Measurements from ENCODE around the gene RIPOR3.

Gene RIPOR3

DNA sequence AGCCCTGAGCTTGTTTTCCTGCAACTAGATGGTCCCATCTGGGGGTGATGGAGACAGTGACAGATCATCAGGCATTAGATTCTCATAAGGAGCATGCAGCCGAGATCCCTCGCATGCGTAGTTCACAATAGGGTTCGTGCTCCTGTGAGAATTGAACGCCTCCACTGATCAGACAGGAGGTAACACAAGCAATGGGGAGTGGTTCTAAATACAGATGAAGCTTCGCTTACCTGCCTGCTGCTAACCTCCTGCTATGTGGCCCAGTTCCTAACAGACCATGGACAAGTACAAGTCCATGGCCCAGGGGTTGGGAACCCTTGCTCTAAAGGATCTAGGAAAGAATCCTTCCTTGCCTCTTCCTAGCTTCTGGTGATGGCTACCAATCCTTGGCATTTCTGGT, 42.7 kb downstream of the RIPOR3 start:
- TF ChIP-seq EZH2phosphoT487 (conservative IDR thresholded peaks at IDR 0.05; ENCODE audit: low read length), result no peak
- TF ChIP-seq, protein P1, sequence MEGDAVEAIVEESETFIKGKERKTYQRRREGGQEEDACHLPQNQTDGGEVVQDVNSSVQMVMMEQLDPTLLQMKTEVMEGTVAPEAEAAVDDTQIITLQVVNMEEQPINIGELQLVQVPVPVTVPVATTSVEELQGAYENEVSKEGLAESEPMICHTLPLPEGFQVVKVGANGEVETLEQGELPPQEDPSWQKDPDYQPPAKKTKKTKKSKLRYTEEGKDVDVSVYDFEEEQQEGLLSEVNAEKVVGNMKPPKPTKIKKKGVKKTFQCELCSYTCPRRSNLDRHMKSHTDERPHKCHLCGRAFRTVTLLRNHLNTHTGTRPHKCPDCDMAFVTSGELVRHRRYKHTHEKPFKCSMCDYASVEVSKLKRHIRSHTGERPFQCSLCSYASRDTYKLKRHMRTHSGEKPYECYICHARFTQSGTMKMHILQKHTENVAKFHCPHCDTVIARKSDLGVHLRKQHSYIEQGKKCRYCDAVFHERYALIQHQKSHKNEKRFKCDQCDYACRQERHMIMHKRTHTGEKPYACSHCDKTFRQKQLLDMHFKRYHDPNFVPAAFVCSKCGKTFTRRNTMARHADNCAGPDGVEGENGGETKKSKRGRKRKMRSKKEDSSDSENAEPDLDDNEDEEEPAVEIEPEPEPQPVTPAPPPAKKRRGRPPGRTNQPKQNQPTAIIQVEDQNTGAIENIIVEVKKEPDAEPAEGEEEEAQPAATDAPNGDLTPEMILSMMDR (IDR thresholded peaks at IDR 0.05; ENCODE audit: insufficient read depth, low read length, poor library complexity, severe bottlenecking), result no peak
- Histone ChIP-seq H3K9me2 (replicated peaks; ENCODE audit: insufficient read depth, low read length) (no peaks in the 10 kb centered on the region), H3K27ac (ENCODE audit: low read depth, low read length) (no peak overlapping the region)

DNA sequence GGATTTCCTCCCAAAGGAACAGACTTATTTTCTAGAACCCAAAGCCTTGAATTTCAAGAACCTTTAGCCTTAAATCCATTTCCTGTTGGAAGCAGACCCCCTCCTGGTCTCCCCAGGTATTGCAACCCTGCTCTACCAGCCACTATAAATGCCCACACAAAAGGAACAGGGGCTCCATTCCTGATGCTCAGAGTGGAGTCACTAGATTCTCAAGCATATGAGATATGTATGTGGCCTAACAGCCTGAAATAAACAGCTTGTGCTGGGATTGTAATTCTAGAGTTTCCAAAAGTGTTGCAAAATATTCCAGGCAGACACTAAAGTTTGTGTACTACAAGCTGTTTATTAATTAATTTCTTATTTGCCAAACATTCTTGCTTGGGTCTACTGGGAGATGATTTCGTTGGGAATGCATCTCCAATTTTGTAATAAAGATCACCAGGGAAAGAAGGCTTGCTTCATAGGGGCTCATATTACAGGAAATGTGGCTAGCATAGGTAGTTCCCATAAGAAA, 44.8 kb downstream of the RIPOR3 start:
- H3K27ac ChIP-seq (ENCODE audit: low read depth, low read length), result no peak overlapping the region
- H3K9ac ChIP-seq (ENCODE audit: low read length), result no peak overlapping the region
- H3K4me2 ChIP-seq (ENCODE audit: low read depth, low read length, poor library complexity, severe bottlenecking), result no peak overlapping the region

More for the DNA sequence above, 42.7 kb downstream of the RIPOR3 start:
- H3F3A ChIP-seq (ENCODE audit: insufficient read depth), result no peaks in the 10 kb centered on the region
- H3K4me3 ChIP-seq (ENCODE audit: insufficient read depth, low read length, poor library complexity, severe bottlenecking), result no peak overlapping the region
- H4K20me1 ChIP-seq (ENCODE audit: low read depth, low read length), result no peaks in the 10 kb centered on the region
- no peaks in the 10 kb centered on the region for H3K9me3 ChIP-seq (ENCODE audit: insufficient read depth, low read length)
- H3K27me3 ChIP-seq (ENCODE audit: low read length), result no peaks in the 10 kb centered on the region
- H3K9ac ChIP-seq (ENCODE audit: low read length), result no peak overlapping the region
- H3K36me3 ChIP-seq (ENCODE audit: low read length), result no peaks in the 10 kb centered on the region
- H3K4me2 ChIP-seq (ENCODE audit: low read depth, low read length, poor library complexity, severe bottlenecking), result no peak overlapping the region
- no peak overlapping the region for H2AFZ ChIP-seq (ENCODE audit: low read depth, low read length, severe bottlenecking)
- no peaks in the 10 kb centered on the region for H3K79me2 ChIP-seq (ENCODE audit: insufficient read depth, low read length)

DNA sequence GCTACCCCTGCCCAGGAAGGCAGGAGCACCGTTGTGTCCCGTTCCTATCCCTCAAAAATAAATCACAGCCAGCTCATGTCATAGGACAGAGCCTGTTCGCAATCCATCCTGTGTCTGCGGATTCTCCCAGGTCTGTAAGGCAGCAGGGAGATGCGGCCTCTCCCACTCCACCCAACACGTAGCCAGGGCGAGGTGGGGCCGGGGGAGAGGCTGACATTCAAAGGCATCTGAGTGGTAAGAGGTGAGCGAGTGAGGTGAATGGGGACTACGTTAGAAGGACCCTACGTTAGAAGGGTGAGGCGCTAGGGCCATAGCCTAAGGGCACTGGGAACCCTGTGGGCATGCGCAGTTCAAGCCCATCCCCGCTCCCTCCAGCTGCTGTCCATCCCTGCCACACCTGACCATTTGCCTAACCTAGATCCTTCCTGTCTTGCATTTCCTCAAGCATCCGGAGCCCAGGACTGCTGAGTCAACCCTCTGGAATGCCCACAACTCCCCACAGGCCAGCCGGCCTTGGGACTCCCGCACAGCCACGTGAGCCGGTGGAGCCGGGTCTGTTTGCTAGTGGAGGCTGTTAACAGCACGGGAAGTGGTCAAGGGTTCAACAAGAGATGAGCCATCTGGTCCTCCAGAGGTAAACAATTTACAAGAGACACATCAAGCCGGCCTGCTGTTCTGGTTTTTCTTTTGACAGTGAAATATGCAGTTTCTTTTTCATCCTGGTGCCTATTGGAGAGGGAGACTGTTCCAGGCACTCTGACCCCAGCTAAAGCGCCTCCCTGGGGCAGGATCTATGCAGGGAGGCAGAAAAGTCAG, 45.9 kb downstream of the RIPOR3 start:
- no peak overlapping the region for H3K4me3 ChIP-seq (ENCODE audit: insufficient read depth, low read length, poor library complexity, severe bottlenecking)
- no peak overlapping the region for H3K4me2 ChIP-seq (ENCODE audit: low read depth, low read length, poor library complexity, severe bottlenecking)

More for the DNA sequence above, 44.8 kb downstream of the RIPOR3 start:
- Histone ChIP-seq H3K4me3 (ENCODE audit: insufficient read depth, low read length, poor library complexity, severe bottlenecking) (no peak overlapping the region), H3F3A (ENCODE audit: insufficient read depth) (no peaks in the 10 kb centered on the region), H3K9me3 (ENCODE audit: insufficient read depth, low read length) (no peaks in the 10 kb centered on the region), H4K20me1 (ENCODE audit: low read depth, low read length) (no peaks in the 10 kb centered on the region), H2AFZ (ENCODE audit: low read depth, low read length, severe bottlenecking) (no peak overlapping the region), H3K79me2 (ENCODE audit: insufficient read depth, low read length) (no peaks in the 10 kb centered on the region), H3K9me2 (replicated peaks; ENCODE audit: insufficient read depth, low read length) (no peaks in the 10 kb centered on the region), H3K36me3 (ENCODE audit: low read length) (no peaks in the 10 kb centered on the region), H3K27me3 (ENCODE audit: low read length) (no peaks in the 10 kb centered on the region)
- TF ChIP-seq, protein P1 (IDR thresholded peaks at IDR 0.05; ENCODE audit: insufficient read depth, low read length, poor library complexity, severe bottlenecking), result no peak
- TF ChIP-seq EZH2phosphoT487 (conservative IDR thresholded peaks at IDR 0.05; ENCODE audit: low read length), result no peak

More for the DNA sequence above, 45.9 kb downstream of the RIPOR3 start:
- Histone ChIP-seq H3K27me3 (ENCODE audit: low read length) (no peaks in the 10 kb centered on the region), H4K20me1 (ENCODE audit: low read depth, low read length) (no peaks in the 10 kb centered on the region), H3K9me2 (replicated peaks; ENCODE audit: insufficient read depth, low read length) (no peaks in the 10 kb centered on the region), H3K79me2 (ENCODE audit: insufficient read depth, low read length) (no peaks in the 10 kb centered on the region), H3K36me3 (ENCODE audit: low read length) (no peaks in the 10 kb centered on the region), H3K9ac (ENCODE audit: low read length) (no peak overlapping the region), H3K27ac (ENCODE audit: low read depth, low read length) (no peak overlapping the region), H3K9me3 (ENCODE audit: insufficient read depth, low read length) (no peaks in the 10 kb centered on the region), H2AFZ (ENCODE audit: low read depth, low read length, severe bottlenecking) (no peak overlapping the region), H3F3A (ENCODE audit: insufficient read depth) (no peaks in the 10 kb centered on the region)
- no peak for TF ChIP-seq EZH2phosphoT487 (conservative IDR thresholded peaks at IDR 0.05; ENCODE audit: low read length)
- TF ChIP-seq, protein P1 (IDR thresholded peaks at IDR 0.05; ENCODE audit: insufficient read depth, low read length, poor library complexity, severe bottlenecking), result no peak
